ENCODE data around the gene TPGS2. TPM values are rescaled to one million over a fixed set of nuclear protein-coding genes. Genes with fewer than 3 reads are reported as not detected.
A peak's percentile ranks its signal among the peaks of the same experiment; 100 is the strongest.

The TPGS2 gene
- total and polyA plus RNA-seq, 11 donors, result 12.5 to 67.6 (median 36.5) TPM

- intact Hi-C loops (cut with DNase I), result loop anchor here in 2 of 10 donors (10.0 kb wide), 2 partner anchors 288 to 458 kb away; partner anchors contain the start of gene FHOD3 (in 1 of the 2)
- Histone ChIP-seq H3K27me3 (no peaks in the 10 kb centered on the region), H3K9me3 (no peaks in the 10 kb centered on the region), H3K36me3 (peaks cover 0 to 8% (median 0%) of the 10 kb centered on the region in 9 donors), H3K4me1 (peaks cover 0 to 19% (median 6%) of the 10 kb centered on the region in 12 donors), H3K27ac (peak overlapping the region in 8 of 12 donors; percentile 6 to 66 (median 52)), H3K4me3 (no peak overlapping the region)
- 33 to 39% (median 37%) methylated on average over 3 of the region's 3 CpGs for WGBS, 4 donors
- no peak for TF ChIP-seq POLR2A (IDR thresholded peaks at IDR 0.05)
- no peak for TF ChIP-seq CTCF (IDR thresholded peaks at IDR 0.05)
- no peak for DNase-seq
- peak; percentile 21 to 44 (median 30) for ATAC-seq
Observed at GRCh38 chr18:36752929-36753865, 75.6 kb downstream of the TPGS2 start.

GRCh38 chr18:36745219-36745975 lies 83.4 kb downstream of the TPGS2 start:
- Histone ChIP-seq H3K27me3 (no peaks in the 10 kb centered on the region), H3K4me1 (no peaks in the 10 kb centered on the region), H3K4me3 (no peak overlapping the region), H3K9me3 (no peaks in the 10 kb centered on the region), H3K36me3 (peaks cover 0 to 67% (median 22%) of the 10 kb centered on the region in 9 donors), H3K27ac (no peak overlapping the region)
- TF ChIP-seq POLR2A (IDR thresholded peaks at IDR 0.05) (no peak), CTCF (IDR thresholded peaks at IDR 0.05) (no peak)
- intact Hi-C loops (cut with DNase I), result loop anchor here in 1 of 10 donors (5.0 kb wide), 1 partner anchor 58 kb away; no protein-coding TSS in a partner anchor
- ATAC-seq (peak; percentile 15 to 35 (median 31)), DNase-seq (no peak)
- WGBS, 4 donors, result 84 to 89% (median 89%) methylated on average over 25 of the region's 25 CpGs

GRCh38 chr18:36744261-36744876 lies 84.4 kb downstream of the TPGS2 start:
- ATAC-seq (peak in 1 of 4 donors; percentile 13), DNase-seq (no peak)
- H3K27ac ChIP-seq, result no peak overlapping the region
- no peaks in the 10 kb centered on the region for H3K27me3 ChIP-seq
- TF ChIP-seq POLR2A (IDR thresholded peaks at IDR 0.05) (no peak), CTCF (IDR thresholded peaks at IDR 0.05) (no peak)
- 81 to 86% (median 85%) methylated on average over 6 of the region's 6 CpGs for whole genome bisulfite sequencing, 4 donors
- H3K36me3 ChIP-seq, result peaks cover 0 to 68% (median 22%) of the 10 kb centered on the region in 9 donors
- intact Hi-C loops (cut with DNase I), result no loop called here
- H3K9me3 ChIP-seq, result no peaks in the 10 kb centered on the region
- no peak overlapping the region for H3K4me3 ChIP-seq
- H3K4me1 ChIP-seq, result no peaks in the 10 kb centered on the region

Other genes with a start within 250 kb of the TPGS2 start
- gene KIAA1328, start 125 bp upstream of the TPGS2 start, total RNA-seq, result 1 to 10 TPM; 3.7 to 6.4 (median 4.4) TPM
- 1 to 10 TPM; 1.4 to 3.5 TPM for gene KIAA1328, start 125 bp upstream of the TPGS2 start, polyA plus RNA-seq

Data from heart left ventricle (tissue), 16 donors.